Left forelimb (tissue), 1 donor: ENCODE results near the gene HBD.
"Not testable (repeated sequence)": the region's sequence is repeated elsewhere in the genome, so short reads cannot be mapped to it uniquely, and the experiment has no call there.

Experiments used
- DNase-seq: peaks from one replicate; pipeline ENCODE4 v3.0.0-alpha.2; 2018; ENCODE audit warnings: low spot score

Gene HBD

GRCh38 chr11:5234381-5234834, at the start of gene HBD:
TSS of gene HBD (minus strand) at chr11:5234483. CDS start at chr11:5234433, 50 bp downstream.
- DNase-seq, result no peak

DNA sequence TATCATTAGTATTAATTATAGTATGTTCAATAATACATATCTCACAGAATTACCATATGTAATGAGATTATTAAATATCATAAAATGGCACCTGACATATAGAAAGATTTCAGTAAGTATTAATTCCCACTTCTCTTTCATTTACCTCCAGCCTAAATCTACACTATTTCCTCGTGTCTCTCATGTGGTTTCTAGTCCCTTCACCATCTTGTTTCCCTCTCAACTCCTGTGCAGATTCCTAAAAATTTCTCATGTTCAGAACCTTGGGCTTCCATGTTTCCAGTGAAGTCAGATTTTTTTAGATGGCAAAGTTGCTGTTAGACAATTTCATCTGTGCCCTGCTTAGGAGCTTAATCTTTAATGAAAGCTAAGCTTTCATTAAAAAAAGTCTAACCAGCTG, 49.6 kb upstream of the HBD start:
- no peak for DNase-seq

- DNase-seq, result no peak
Measured at GRCh38 chr11:5283086-5283485, 48.8 kb upstream of the HBD start.

GRCh38 chr11:5282628-5283027, 48.3 kb upstream of the HBD start:
- DNase-seq, result no peak

DNA sequence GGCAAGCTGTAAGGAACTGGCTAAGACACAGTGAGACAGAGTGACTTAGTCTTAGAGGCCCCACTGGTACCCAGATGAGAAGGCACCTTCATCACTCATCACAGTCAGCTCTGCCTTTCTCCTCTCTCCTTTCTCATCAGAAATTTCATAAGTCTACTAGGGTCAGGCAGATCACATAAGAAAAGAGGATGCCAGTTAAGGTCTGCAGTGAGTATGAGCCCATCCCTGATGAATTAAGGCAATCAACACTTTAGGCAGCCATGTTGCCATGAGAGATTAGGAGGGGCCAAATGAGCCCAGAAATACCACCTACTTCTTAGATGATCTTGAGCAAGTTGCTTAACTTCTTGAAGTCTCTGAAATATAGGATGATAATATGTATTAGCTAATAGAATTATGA, 47.3 kb upstream of the HBD start:
- DNase-seq, result no peak

DNA sequence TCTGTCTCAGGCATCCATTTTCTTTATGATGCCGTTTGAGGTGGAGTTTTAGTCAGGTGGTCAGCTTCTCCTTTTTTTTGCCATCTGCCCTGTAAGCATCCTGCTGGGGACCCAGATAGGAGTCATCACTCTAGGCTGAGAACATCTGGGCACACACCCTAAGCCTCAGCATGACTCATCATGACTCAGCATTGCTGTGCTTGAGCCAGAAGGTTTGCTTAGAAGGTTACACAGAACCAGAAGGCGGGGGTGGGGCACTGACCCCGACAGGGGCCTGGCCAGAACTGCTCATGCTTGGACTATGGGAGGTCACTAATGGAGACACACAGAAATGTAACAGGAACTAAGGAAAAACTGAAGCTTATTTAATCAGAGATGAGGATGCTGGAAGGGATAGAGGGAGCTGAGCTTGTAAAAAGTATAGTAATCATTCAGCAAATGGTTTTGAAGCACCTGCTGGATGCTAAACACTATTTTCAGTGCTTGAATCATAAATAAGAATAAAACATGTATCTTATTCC, 46.4 kb upstream of the HBD start:
- DNase-seq, result no peak

DNA sequence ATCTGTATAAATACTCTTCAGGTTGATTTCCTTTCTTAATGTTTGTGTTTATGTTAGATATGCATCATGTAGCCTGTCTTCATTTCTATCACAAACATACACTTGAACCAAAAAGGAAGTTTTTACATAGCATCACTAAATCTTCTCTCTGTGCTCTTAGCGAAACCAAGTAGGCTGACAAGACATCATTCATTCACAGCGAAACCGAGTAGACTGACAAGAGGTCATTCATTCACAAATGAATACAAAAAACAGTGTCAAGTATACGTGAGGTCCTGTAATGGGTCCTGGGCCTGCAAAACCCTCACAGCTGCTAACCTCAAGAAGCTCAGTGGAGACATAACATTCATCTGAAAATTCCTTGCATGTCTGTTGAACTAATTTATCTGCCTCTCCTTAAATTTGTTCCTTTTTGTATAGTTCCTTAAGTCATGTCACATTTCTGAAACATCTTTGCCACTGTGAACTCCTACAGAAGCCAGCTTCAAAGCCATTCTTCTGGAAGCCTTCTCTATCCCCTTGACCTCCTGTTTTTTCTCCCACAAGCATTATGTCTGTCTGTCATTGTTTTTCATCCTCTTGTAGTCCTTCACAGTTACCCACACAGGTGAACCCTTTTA, 45.3 kb upstream of the HBD start:
- DNase-seq, result no peak

- no peak for DNase-seq
Measured at GRCh38 chr11:5277807-5278382, 43.6 kb upstream of the HBD start.

- no peak for DNase-seq
Measured at GRCh38 chr11:5276697-5277096, 42.4 kb upstream of the HBD start.

DNA sequence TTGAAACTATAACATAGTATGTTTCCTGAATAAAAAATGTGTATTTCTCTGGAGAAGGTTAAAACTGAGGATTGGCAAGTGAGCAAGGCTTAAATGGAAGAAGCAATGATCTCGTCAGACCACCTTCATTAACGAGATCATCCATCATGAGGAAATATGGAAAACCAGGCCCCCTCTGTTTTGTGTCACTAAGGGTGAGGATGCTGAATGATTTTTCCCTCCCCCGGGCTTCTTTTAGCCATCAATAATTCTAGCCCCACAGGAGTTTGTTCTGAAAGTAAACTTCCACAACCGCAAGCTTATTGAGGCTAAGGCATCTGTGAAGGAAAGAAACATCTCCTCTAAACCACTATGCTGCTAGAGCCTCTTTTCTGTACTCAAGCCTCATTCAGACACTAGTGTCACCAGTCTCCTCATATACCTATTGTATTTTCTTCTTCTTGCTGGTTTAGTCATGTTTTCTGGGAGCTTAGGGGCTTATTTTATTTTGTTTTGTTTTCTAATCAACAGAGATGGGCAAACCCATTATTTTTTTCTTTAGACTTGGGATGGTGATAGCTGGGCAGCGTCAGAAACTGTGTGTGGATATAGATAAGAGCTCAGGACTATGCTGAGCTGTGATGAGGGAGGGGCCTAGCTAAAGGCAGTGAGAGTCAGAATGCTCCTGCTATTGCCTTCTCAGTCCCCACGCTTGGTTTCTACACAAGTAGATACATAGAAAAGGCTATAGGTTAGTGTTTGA, 41.3 kb upstream of the HBD start:
- no peak for DNase-seq

GRCh38 chr11:5274395-5274794, 40.1 kb upstream of the HBD start:
- no peak for DNase-seq

DNA sequence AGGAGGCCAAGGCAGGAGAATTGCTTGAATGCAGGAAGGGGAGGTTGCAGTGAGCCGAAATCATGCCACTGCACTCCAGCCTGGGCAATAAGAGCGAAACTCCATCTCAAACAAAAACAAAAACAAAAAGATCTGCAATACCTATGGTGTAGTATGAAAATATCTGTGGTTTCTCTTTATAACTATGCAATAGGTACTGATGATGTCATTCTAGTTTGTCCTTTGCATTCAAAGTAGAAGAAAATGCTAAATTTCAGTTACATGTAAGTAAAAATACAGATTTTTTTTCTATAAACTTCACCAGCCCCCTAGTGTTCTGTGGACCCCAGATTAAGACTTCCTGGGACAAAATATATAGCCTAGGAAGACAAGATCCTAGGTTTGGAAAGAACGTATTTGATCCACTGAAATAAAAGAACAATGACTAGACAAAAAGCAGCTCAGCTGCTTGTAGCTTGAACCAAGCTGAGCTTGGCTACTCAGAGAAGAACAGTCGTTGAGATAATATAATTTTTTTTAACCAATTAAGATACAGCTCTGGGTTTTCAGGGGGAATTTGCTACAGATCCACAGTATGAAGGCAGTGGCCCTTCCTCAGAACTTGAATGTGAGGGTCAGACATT, 38.2 kb upstream of the HBD start:
- DNase-seq, result no peak

DNA sequence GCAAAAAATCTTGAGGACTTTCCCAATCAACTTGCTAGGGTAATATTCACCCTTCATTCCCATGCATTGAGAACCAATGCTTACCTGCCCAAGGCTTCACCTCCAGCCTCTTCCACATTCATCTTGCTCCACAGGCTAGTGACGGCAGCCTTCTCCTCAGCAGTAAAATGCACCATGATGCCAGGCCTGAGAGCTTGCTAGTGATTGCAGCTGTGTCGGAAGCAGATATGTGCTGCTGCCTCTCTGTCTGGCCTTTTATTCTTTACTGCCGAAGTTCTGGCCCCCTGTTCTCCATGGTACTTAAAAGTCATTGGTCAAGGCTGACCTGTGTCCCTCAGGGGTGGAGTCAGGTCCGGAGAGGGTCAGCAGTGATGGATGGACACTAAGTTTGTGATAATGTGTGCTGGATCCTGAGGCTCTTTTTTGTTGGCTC, 35.4 kb upstream of the HBD start, which contains the start of gene HBE1:
Gene HBE1, minus strand, starts transcription at position 231 of the 433 bp plus-strand sequence. Its CDS starts 55 bp downstream, at position 176.
- no peak for DNase-seq

- no peak for DNase-seq
Measured at GRCh38 chr11:5267033-5267563, 32.8 kb upstream of the HBD start.

GRCh38 chr11:5266609-5267008, 32.3 kb upstream of the HBD start:
- no peak for DNase-seq

DNA sequence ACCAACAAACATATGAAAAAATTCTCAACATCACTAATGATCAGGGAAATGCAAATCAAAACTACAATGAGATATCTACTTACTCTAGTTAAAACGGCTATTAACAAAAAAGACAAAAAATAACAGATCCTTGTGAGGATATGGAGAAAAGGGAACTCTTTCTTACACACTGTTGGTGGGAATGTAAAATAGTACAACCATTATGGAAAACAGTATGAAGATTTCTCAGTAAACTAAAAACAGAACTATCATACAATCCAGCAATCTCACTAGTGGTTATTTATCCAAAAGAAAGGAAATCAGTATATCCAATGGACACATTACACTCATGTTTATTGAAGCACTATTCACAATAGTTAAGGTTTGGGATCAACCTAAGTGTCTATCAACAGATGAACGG, 31.5 kb upstream of the HBD start:
- no peak for DNase-seq

GRCh38 chr11:5258543-5259262, 24.4 kb upstream of the HBD start:
- no peak for DNase-seq

DNA sequence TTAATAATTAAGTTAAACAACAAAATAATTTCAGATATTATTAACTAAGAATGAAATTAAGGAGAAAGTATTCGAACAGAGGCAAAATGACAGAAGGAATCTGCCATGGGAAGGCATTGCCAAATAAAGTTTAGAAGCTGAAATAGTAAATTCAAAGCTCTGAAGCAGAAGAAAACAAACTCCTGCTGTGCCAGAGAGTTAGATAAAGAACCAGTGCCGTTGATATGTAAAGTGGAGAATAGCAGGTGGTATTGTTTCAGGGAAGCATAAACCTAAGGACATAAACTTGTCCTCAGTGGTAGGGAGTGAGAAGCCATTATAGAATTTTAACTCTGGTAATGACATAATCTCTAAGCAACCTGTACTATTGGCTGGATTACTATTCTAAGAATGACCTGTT, 23.0 kb upstream of the HBD start:
- DNase-seq, result no peak

GRCh38 chr11:5254646-5255413, 20.5 kb upstream of the HBD start, which contains the start of gene HBG2:
TSS of gene HBG2 (minus strand) at chr11:5254781. CDS start at chr11:5254728, 53 bp downstream.
- not testable (repeated sequence) for DNase-seq

- not testable (repeated sequence) for DNase-seq
Measured at GRCh38 chr11:5254023-5254422, 19.7 kb upstream of the HBD start.

DNA sequence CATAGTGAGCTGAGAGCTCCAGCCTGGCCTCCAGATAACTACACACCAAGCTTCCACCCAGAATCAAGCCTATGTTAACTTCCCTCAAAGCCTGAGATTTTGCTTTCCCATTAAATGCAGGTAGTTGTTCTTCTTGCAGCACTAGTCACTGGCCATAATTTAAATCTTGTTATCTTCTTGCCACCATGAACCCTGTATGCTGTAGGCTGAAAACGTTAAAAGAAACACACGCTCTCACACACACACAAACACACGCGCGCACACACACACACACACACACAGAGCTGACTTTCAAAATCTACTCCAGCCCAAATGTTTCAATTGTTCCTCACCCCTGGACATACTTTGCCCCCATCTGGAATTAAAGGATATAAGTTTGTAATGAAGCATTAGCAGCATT, 19.2 kb upstream of the HBD start:
- not testable (repeated sequence) for DNase-seq
